Activated T-helper 1 cell treated with anti-CD3 and anti-CD28 coated beads, Interleukin-2, amount 50 U/mL, for 16 hours (primary cell): Measurements from ENCODE around the gene CMTM7.

ENCODE experiments used
- DNase-seq, 2 donors: peaks; one replicate each; pipeline ENCODE4 v3.0.0-alpha.2; 2020; ENCODE audit warnings: low read depth in 1 of 2, low spot score in 1 of 2

Gene CMTM7

GRCh38 chr3:32487781-32488473 is 96.3 kb downstream of the CMTM7 start:
- DNase-seq, result no peak

- DNase-seq, result no peak
Observed at GRCh38 chr3:32488474-32489008, 96.9 kb downstream of the CMTM7 start.

GRCh38 chr3:32492684-32493436 is 101.2 kb downstream of the CMTM7 start:
- no peak for DNase-seq

- DNase-seq, result no peak
Observed at GRCh38 chr3:32493437-32494414, 102.1 kb downstream of the CMTM7 start.

- DNase-seq, result no peak
Observed at GRCh38 chr3:32495085-32495484, 103.4 kb downstream of the CMTM7 start.

GRCh38 chr3:32495609-32496008 is 104.0 kb downstream of the CMTM7 start:
- DNase-seq, result no peak

- no peak for DNase-seq
Observed at GRCh38 chr3:32498252-32498651, 106.6 kb downstream of the CMTM7 start.

- no peak for DNase-seq
Observed at GRCh38 chr3:32498992-32499391, 107.3 kb downstream of the CMTM7 start.

GRCh38 chr3:32499585-32499984 is 107.9 kb downstream of the CMTM7 start:
- DNase-seq, result no peak

- no peak for DNase-seq
Observed at GRCh38 chr3:32500231-32500630, 108.6 kb downstream of the CMTM7 start.

GRCh38 chr3:32500880-32501782 is 109.5 kb downstream of the CMTM7 start:
- no peak for DNase-seq

GRCh38 chr3:32501783-32502117 is 110.1 kb downstream of the CMTM7 start:
- DNase-seq, result no peak

GRCh38 chr3:32502118-32502945 is 110.7 kb downstream of the CMTM7 start, which contains the start of gene CMTM6:
TSS of gene CMTM6 (minus strand) at chr3:32502852. CDS start at chr3:32502745, 107 bp downstream.
- peak; percentile 50 to 63 for DNase-seq

- no peak for DNase-seq
Observed at GRCh38 chr3:32502946-32503286, 111.3 kb downstream of the CMTM7 start.
